Kidney tubule cell (primary cell): ENCODE results near the gene SMAP2.
"Not testable (repeated sequence)": the region's sequence is repeated elsewhere in the genome, so short reads cannot be mapped to it uniquely, and the experiment has no call there.

Experiments used
- DNase-seq: peaks from one replicate; pipeline ENCODE4 v3.0.0-alpha.2; 2018; ENCODE audit warnings: low spot score

SMAP2 gene

GRCh38 chr1:40373323-40374283 lies at the start of gene SMAP2:
SMAP2 (plus strand) TSS chr1:40373727; CDS start chr1:40374121, 394 bp downstream.
- peak; percentile 95 for DNase-seq

GRCh38 chr1:40331403-40331802 lies 42.1 kb upstream of the SMAP2 start:
- not testable (repeated sequence) for DNase-seq

- DNase-seq: no peak
These were observed 40.8 kb upstream of the SMAP2 start for GRCh38 chr1:40332695-40333094.

GRCh38 chr1:40337443-40337842 lies 36.1 kb upstream of the SMAP2 start:
- DNase-seq: no peak

- DNase-seq: peak; percentile 83
These were observed 34.6 kb upstream of the SMAP2 start for GRCh38 chr1:40338745-40339419.

GRCh38 chr1:40339420-40340323 lies 33.9 kb upstream of the SMAP2 start:
- DNase-seq: no peak

GRCh38 chr1:40341491-40342380 lies 31.8 kb upstream of the SMAP2 start:
- DNase-seq: no peak

GRCh38 chr1:40342381-40342717 lies 31.2 kb upstream of the SMAP2 start:
- DNase-seq: not testable (repeated sequence)

- no peak for DNase-seq
These were observed 28.9 kb upstream of the SMAP2 start for GRCh38 chr1:40344597-40344996.

GRCh38 chr1:40350391-40350790 lies 23.1 kb upstream of the SMAP2 start:
- DNase-seq: no peak

- DNase-seq: no peak
These were observed 22.4 kb upstream of the SMAP2 start for GRCh38 chr1:40351124-40351523.

- no peak for DNase-seq
These were observed 21.4 kb upstream of the SMAP2 start for GRCh38 chr1:40352126-40352525.

- no peak for DNase-seq
These were observed 20.4 kb upstream of the SMAP2 start for GRCh38 chr1:40353082-40353481.

- DNase-seq: no peak
These were observed 15.9 kb upstream of the SMAP2 start for GRCh38 chr1:40357625-40358024.

GRCh38 chr1:40360631-40361030 lies 12.9 kb upstream of the SMAP2 start:
- DNase-seq: no peak

GRCh38 chr1:40361201-40361600 lies 12.3 kb upstream of the SMAP2 start:
- DNase-seq: no peak

- no peak for DNase-seq
These were observed 11.9 kb upstream of the SMAP2 start for GRCh38 chr1:40361637-40362036.

GRCh38 chr1:40362199-40362598 lies 11.3 kb upstream of the SMAP2 start:
- no peak for DNase-seq

- DNase-seq: peak; percentile 53
These were observed 10.8 kb upstream of the SMAP2 start for GRCh38 chr1:40362699-40363098.

GRCh38 chr1:40363721-40364120 lies 9.8 kb upstream of the SMAP2 start:
- DNase-seq: no peak

- no peak for DNase-seq
These were observed 1.7 kb upstream of the SMAP2 start for GRCh38 chr1:40371707-40372258.
